GM18868 (cell line): ENCODE data around the gene IMP4.
"Not testable (repeated sequence)": the region's sequence is repeated elsewhere in the genome, so short reads cannot be mapped to it uniquely, and the experiment has no call there.

Experiments
- ATAC-seq: cut with Tn5 transposase; IDR thresholded peaks from one replicate; pipeline ENCODE4 v1.9.1; 2021; ENCODE audit warnings: mild to moderate bottlenecking, moderate library complexity; ENCODE audit not compliant: unreplicated experiment

The IMP4 gene

DNA sequence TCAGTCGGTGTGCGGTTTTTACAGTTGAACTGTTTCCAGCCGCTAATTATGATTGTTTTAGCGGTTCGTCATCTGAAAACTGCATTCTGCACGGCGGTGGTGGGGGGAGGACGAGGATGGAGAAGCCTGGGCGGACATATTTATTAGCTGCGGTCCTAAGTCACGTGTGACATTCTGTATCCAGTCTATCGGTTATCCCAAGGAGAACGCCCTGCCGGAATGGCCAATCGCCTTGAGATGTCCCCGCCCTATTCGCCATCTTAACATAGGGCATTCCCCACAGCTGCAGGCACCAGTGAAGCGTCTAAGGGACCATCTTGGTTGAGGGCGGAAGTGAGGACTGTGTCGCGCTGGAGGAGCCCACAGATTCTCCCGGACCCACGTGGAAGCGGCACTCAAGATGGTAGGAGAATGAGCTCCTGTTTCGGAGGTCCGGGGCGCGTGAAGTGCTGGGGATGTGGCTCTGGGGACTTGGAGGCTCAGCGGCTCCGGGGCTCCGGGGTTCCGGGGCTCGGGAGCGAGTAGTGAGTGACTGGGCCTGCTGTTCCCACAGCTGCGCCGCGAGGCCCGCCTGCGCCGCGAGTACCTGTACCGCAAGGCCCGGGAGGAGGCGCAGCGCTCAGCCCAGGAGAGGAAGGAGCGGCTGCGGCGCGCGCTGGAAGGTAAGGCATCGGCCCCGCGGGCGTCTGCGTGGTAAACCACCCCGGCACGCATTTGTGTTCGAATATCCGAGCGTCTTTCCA lies at the start of gene IMP4:
TSS of gene IMP4 (plus strand) at position 365 of the 743 bp plus-strand sequence. CDS start at position 401, 36 bp downstream.
- peak; percentile 87 for ATAC-seq

GRCh38 chr2:130300258-130300969 lies 42.3 kb upstream of the IMP4 start:
- no peak for ATAC-seq

DNA sequence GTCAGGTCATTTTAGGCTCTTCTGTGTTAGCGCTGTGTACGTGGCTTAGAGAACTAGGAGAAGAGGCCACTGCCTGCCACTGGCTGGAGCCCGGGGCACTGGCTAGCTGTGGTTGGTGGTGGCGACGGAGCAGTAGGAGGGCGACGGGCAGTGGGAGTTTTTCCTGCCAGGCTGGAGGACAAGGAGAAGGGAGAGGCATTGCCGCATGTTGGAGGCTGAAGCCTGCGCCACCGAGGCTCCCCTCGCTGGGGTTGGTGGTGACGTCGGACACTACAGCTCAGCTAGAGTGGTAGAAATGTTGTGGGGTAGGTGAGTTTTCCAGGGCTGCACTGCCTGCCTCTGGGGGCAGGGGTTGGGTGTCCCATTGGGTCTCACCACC lies 41.7 kb upstream of the IMP4 start:
- ATAC-seq, result no peak

GRCh38 chr2:130302164-130302886 lies 40.4 kb upstream of the IMP4 start:
- no peak for ATAC-seq

GRCh38 chr2:130303169-130303568 lies 39.5 kb upstream of the IMP4 start:
- ATAC-seq, result no peak

DNA sequence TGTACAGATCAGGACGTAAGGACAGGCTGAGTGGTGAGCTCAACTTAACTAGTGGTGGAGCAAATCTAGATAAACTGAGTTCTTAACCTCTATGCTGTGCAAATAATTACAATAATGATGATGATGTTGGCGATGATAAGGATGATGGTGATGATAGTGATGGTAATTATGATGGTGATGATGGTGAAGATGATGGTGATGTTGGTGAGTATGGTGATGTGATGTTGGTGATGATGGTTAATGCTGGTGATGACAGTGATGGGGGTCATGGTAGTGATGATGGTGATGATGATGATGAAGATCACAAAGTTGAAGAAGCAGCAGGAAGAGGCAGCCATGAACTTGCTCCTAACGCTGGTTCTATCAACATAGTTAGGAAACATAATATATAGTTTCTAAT lies 38.0 kb upstream of the IMP4 start:
- no peak for ATAC-seq

DNA sequence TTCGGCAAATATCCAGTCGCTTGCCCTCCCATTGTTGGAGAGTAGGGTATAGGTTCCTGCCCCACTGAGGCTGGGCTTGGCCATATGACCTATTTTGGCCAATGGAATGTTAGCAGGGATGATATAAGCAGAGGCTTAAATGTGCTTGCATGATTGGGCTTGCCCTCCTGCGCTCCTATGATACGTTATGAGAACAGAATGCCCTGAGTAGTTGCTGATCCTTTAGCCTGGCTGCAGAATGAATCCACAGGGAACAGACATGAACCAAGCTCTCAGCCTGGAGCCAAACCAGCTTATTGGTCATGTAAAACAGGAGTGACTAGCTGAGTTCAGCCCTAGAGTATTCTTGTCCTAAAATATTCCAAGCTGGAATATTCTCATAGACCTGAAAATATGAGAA lies 34.8 kb upstream of the IMP4 start:
- ATAC-seq, result no peak

DNA sequence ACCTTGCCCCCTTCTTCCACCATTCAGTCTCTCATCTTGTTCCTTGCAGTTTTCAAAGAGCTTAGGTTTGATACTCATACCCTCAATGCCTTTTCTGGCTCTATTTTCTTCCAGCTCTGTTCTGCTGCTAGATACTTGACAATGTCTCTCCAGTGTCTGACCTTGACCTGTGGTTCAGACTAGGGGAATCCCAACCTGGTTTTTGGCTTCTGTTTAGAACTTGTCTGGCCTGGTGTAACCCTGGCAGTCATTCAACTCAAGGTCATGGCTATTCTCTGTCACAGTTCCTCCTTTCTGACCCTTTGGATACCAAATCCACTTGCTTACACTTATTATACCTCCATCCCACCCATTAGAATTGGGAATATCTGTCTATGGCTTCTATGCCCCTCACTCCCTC lies 31.8 kb upstream of the IMP4 start:
- no peak for ATAC-seq

- no peak for ATAC-seq
Measured at GRCh38 chr2:130313812-130314334, 28.8 kb upstream of the IMP4 start.

DNA sequence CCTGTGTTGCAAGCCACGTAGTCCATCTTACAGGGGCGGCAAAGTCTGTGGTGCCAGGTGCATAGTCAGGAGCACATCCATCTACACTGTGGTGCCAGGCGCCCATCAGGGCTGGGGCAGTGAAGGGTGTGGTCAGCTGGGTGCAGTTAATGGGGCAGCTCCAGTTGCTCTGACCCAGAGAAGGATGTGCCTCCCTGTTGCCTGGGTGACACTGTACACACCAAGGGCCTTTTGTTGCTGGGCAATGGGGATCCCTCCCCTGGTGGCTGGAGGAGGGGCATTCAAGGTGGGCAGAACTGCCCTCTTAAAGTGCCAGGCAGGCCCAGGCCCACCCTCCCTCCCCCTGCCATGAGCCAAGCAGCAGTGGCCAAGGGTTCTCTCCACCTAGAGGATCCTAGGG lies 28.3 kb upstream of the IMP4 start:
- no peak for ATAC-seq

DNA sequence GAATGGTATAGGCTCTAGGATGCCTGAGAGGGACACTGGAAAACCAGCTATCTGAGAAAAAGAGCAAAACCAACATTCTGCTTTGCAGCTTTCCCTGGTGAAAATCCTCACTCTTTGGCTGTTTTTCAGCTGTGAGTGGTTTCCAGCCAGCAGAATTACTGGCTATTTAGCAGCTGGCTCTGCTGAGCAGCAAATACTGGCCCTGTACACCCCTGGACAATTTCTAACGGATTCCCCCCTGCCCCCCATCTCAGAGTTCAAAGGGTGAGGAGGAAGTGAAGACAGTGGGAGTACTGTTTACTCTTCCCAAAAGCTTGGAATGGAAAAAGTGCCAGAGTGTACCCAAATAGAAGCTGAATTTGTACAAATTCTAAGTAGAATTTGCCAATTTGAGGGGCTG lies 26.1 kb upstream of the IMP4 start:
- no peak for ATAC-seq

DNA sequence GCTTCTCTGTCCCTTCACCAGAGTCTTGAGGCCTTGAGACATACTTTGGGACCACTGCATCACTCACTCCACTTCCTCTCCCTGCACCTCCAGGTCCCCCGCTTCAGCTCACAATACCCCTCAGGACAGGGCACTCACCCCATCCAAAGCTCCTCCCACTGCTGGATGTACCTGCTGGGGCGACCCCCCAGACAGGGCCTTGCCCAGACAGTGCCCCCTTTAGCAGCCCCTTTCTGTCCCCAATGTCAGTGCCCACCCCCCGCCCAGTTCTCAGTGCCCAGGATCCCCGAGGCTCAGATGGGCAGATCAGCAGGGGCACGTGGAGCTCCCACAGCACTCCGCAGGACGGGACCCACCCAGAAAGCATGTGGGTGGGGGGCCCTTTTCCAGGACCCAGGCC lies 23.8 kb upstream of the IMP4 start:
- no peak for ATAC-seq

- ATAC-seq, result no peak
Measured at GRCh38 chr2:130319536-130319935, 23.2 kb upstream of the IMP4 start.

- ATAC-seq, result no peak
Measured at GRCh38 chr2:130327703-130328527, 14.8 kb upstream of the IMP4 start.

GRCh38 chr2:130328710-130329109 lies 14.0 kb upstream of the IMP4 start:
- ATAC-seq, result no peak

GRCh38 chr2:130332271-130333073 lies 10.2 kb upstream of the IMP4 start:
- peak; percentile 87 for ATAC-seq

DNA sequence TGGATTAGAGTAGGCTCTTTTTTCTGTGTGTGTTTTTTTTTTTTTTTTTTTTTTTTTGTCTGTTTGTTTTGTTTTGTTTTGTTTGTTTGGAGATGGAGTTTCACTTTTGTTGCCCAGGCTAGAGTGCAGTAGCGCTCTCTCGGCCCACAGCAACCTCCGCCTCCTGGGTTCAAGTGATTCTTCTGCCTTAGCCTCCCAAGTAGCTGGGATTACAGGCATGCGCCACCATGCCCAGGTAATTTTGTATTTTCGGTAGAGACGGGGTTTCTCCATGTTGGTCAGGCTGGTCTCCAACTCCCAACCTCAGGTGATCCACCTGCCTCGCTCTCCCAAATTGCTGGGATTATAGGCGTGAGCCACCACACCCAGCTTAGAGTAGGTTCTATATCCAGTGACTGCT lies 9.4 kb upstream of the IMP4 start:
- not testable (repeated sequence) for ATAC-seq

DNA sequence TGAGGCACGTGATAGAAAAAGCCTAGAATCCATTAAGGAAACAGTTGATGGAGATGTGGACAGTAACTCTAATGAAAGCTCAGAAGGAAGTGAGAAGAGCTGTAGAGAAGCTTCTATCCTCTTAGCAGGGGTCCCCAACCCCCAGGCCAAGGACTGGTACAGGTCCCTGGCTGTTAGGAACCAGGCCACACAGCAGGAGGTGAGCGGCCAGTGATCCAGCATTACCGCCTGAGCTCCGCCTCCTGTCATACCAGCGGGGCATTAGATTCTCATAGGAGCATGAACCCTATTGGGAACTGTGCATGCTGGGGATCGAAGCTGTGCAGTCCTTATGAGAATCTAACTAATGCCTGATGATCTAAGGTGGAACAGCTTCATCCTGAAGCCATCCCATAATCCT lies 8.7 kb upstream of the IMP4 start:
- no peak for ATAC-seq

DNA sequence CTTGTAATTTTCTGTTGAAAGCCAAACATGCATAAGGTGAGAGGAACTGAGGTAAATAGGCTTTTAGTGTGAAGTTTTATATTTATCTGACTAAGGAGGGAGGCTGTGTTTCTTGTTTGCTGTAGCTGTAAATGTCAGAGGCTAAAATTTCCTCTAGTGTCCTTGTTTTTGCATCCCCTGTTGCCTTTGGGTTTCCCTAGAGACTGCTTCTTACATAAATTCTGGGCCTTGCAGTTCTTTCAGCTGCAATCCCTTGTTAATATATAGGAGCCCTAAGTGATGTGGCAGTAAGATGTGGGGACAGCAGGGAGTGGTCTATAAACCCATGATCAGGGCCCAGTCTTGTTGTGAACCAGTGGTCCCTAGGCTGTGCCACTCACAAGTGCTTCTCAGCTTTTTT lies 7.5 kb upstream of the IMP4 start:
- ATAC-seq, result no peak
